ENCODE data around the gene FN1.

Gene FN1

GRCh38 chr2:215441560-215442400 is 5.9 kb upstream of the FN1 start:
- no peak for DNase-seq

GRCh38 chr2:215439980-215440512 is 4.2 kb upstream of the FN1 start:
- no peak for DNase-seq

- no peak for DNase-seq
These were observed 3.5 kb upstream of the FN1 start for GRCh38 chr2:215439404-215439803.

GRCh38 chr2:215437614-215438013 is 1.7 kb upstream of the FN1 start:
- DNase-seq = no peak

GRCh38 chr2:215436705-215437565 is 1.1 kb upstream of the FN1 start:
- no peak for DNase-seq

GRCh38 chr2:215435280-215435869 is 493 bp downstream of the FN1 start:
- no peak for DNase-seq

GRCh38 chr2:215434447-215435279 is 1.2 kb downstream of the FN1 start:
- DNase-seq = no peak

GRCh38 chr2:215432759-215433594 is 2.9 kb downstream of the FN1 start:
- DNase-seq = no peak

GRCh38 chr2:215431778-215432758 is 3.8 kb downstream of the FN1 start:
- no peak for DNase-seq

GRCh38 chr2:215431290-215431689 is 4.6 kb downstream of the FN1 start:
- DNase-seq = no peak

GRCh38 chr2:215430528-215431187 is 5.2 kb downstream of the FN1 start:
- no peak for DNase-seq

- DNase-seq = no peak
These were observed 6.4 kb downstream of the FN1 start for GRCh38 chr2:215429424-215429823.

- DNase-seq = no peak
These were observed 7.6 kb downstream of the FN1 start for GRCh38 chr2:215428060-215428910.

GRCh38 chr2:215427585-215427984 is 8.3 kb downstream of the FN1 start:
- DNase-seq = no peak

GRCh38 chr2:215425021-215425782 is 10.7 kb downstream of the FN1 start:
- no peak for DNase-seq

GRCh38 chr2:215423928-215424540 is 11.8 kb downstream of the FN1 start:
- no peak for DNase-seq

- DNase-seq = no peak
These were observed 12.6 kb downstream of the FN1 start for GRCh38 chr2:215423234-215423633.
